ENCODE measurements around the gene HDAC10. TPM values are rescaled to one million over a fixed set of nuclear protein-coding genes. Genes with fewer than 3 reads are reported as not detected.
A peak's percentile ranks its signal among the peaks of the same experiment; 100 is the strongest.

HDAC10 gene
- total and polyA plus RNA-seq, 2 experiments from 2014 or later, result 23.8 to 30.2 TPM

GRCh38 chr22:50199829-50200460 lies 51.1 kb downstream of the HDAC10 start:
- peaks cover 17% of the 10 kb centered on the region for H3K4me1 ChIP-seq (ENCODE audit: insufficient read depth)
- no peaks in the 10 kb centered on the region for H3K9me3 ChIP-seq (ENCODE audit: low read depth)
- TF ChIP-seq EZH2 (IDR thresholded peaks at IDR 0.05; ENCODE audit: borderline replicate concordance) (no peak), EZH2phosphoT487 (IDR thresholded peaks at IDR 0.05; ENCODE audit: low read depth, severe bottlenecking, unreplicated experiment) (no peak), CTCF (IDR thresholded peaks at IDR 0.05; ENCODE audit: poor library complexity) (no peak)
- peak overlapping the region; percentile 94 for H3K4me2 ChIP-seq
- H3K4me3 ChIP-seq, result peak overlapping the region; percentile 37
- peak overlapping the region; percentile 56 for H2AFZ ChIP-seq
- H3K79me2 ChIP-seq, result peaks cover 37% of the 10 kb centered on the region
- no peaks in the 10 kb centered on the region for H3K36me3 ChIP-seq (replicated peaks; ENCODE audit: insufficient read depth, low read depth)
- H3K27me3 ChIP-seq, result no peaks in the 10 kb centered on the region
- no peaks in the 10 kb centered on the region for H3K9me2 ChIP-seq (replicated peaks; ENCODE audit: insufficient read depth)
- peak overlapping the region; percentile 71 for H3K27ac ChIP-seq
- peaks cover 31% of the 10 kb centered on the region for H4K20me1 ChIP-seq (ENCODE audit: insufficient read depth, poor library complexity, severe bottlenecking)
- WGBS (ENCODE audit: low lambda C conversion rate, missing lambda C conversion rate), result 9% methylated on average over 13 of the region's 34 CpGs
- DNase-seq (ENCODE audit: low spot score), result peak; percentile 53

GRCh38 chr22:50199251-50199721 lies 51.8 kb downstream of the HDAC10 start:
- H3K27ac ChIP-seq, result no peak overlapping the region
- no peaks in the 10 kb centered on the region for H3K27me3 ChIP-seq
- DNase-seq (ENCODE audit: low spot score), result no peak
- no peaks in the 10 kb centered on the region for H3K9me3 ChIP-seq (ENCODE audit: low read depth)
- H3K4me2 ChIP-seq, result peak overlapping the region; percentile 94
- peaks cover 17% of the 10 kb centered on the region for H3K4me1 ChIP-seq (ENCODE audit: insufficient read depth)
- WGBS (ENCODE audit: low lambda C conversion rate, missing lambda C conversion rate), result 89% methylated on average over 18 of the region's 18 CpGs
- peaks cover 30% of the 10 kb centered on the region for H4K20me1 ChIP-seq (ENCODE audit: insufficient read depth, poor library complexity, severe bottlenecking)
- no peaks in the 10 kb centered on the region for H3K36me3 ChIP-seq (replicated peaks; ENCODE audit: insufficient read depth, low read depth)
- no peak overlapping the region for H3K4me3 ChIP-seq
- H2AFZ ChIP-seq, result no peak overlapping the region
- H3K9me2 ChIP-seq (replicated peaks; ENCODE audit: insufficient read depth), result no peaks in the 10 kb centered on the region
- peaks cover 30% of the 10 kb centered on the region for H3K79me2 ChIP-seq
- TF ChIP-seq EZH2phosphoT487 (IDR thresholded peaks at IDR 0.05; ENCODE audit: low read depth, severe bottlenecking, unreplicated experiment), result no peak
- TF ChIP-seq CTCF (IDR thresholded peaks at IDR 0.05; ENCODE audit: poor library complexity), result no peak
- no peak for TF ChIP-seq EZH2 (IDR thresholded peaks at IDR 0.05; ENCODE audit: borderline replicate concordance)

GRCh38 chr22:50198624-50199017 lies 52.4 kb downstream of the HDAC10 start:
- TF ChIP-seq EZH2phosphoT487 (IDR thresholded peaks at IDR 0.05; ENCODE audit: low read depth, severe bottlenecking, unreplicated experiment) (no peak), EZH2 (IDR thresholded peaks at IDR 0.05; ENCODE audit: borderline replicate concordance) (no peak), CTCF (IDR thresholded peaks at IDR 0.05; ENCODE audit: poor library complexity) (no peak)
- 95% methylated on average over 14 of the region's 16 CpGs for WGBS (ENCODE audit: low lambda C conversion rate, missing lambda C conversion rate)

More at GRCh38 chr22:50198624-50199017, 52.4 kb downstream of the HDAC10 start:
- no peak overlapping the region for H3K4me2 ChIP-seq
- no peaks in the 10 kb centered on the region for H3K9me3 ChIP-seq (ENCODE audit: low read depth)
- peaks cover 17% of the 10 kb centered on the region for H3K4me1 ChIP-seq (ENCODE audit: insufficient read depth)
- no peaks in the 10 kb centered on the region for H3K9me2 ChIP-seq (replicated peaks; ENCODE audit: insufficient read depth)
- no peak overlapping the region for H2AFZ ChIP-seq
- peaks cover 23% of the 10 kb centered on the region for H4K20me1 ChIP-seq (ENCODE audit: insufficient read depth, poor library complexity, severe bottlenecking)
- H3K27ac ChIP-seq, result no peak overlapping the region
- no peak overlapping the region for H3K4me3 ChIP-seq
- H3K36me3 ChIP-seq (replicated peaks; ENCODE audit: insufficient read depth, low read depth), result no peaks in the 10 kb centered on the region
- DNase-seq (ENCODE audit: low spot score), result no peak
- H3K27me3 ChIP-seq, result no peaks in the 10 kb centered on the region
- H3K79me2 ChIP-seq, result peaks cover 24% of the 10 kb centered on the region
